Measurements from ENCODE around the gene NPAS3. TPM values are rescaled to one million over a fixed set of nuclear protein-coding genes. Genes with fewer than 3 reads are reported as not detected.

NPAS3 gene
- total and polyA plus RNA-seq, 10 donors = 0.13 to 9.5 (median 2.9) TPM

DNA sequence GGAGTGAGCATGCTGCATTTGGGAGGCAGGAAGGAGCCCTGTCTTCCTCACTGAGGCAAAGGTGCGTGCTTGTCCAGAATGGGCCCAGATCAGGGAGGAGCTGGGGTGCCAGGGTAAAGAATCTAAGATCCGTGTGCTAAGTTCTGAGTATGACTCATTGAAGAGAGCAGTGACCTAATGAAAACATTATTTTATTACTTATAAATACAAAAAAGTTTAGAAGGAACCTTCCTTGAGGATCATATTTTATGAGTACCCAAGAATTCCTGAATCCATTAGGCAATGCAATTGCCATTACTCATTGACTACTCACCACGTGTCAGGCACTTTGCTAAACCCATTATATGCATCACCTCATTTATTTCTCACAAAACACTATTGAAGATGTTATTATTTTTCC, 747.5 kb downstream of the NPAS3 start:
- TF ChIP-seq POLR2AphosphoS5 (IDR thresholded peaks at IDR 0.05) (no peak), POLR2A (IDR thresholded peaks at IDR 0.05) (no peak)
- TF ChIP-seq, protein P1, sequence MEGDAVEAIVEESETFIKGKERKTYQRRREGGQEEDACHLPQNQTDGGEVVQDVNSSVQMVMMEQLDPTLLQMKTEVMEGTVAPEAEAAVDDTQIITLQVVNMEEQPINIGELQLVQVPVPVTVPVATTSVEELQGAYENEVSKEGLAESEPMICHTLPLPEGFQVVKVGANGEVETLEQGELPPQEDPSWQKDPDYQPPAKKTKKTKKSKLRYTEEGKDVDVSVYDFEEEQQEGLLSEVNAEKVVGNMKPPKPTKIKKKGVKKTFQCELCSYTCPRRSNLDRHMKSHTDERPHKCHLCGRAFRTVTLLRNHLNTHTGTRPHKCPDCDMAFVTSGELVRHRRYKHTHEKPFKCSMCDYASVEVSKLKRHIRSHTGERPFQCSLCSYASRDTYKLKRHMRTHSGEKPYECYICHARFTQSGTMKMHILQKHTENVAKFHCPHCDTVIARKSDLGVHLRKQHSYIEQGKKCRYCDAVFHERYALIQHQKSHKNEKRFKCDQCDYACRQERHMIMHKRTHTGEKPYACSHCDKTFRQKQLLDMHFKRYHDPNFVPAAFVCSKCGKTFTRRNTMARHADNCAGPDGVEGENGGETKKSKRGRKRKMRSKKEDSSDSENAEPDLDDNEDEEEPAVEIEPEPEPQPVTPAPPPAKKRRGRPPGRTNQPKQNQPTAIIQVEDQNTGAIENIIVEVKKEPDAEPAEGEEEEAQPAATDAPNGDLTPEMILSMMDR (IDR thresholded peaks at IDR 0.05 in 8 of 11, conservative IDR thresholded peaks at IDR 0.05 in 3 of 11) = no peak
- H3K36me3 ChIP-seq = no peaks in the 10 kb centered on the region
- no peak overlapping the region for H3K4me3 ChIP-seq
- H3K27ac ChIP-seq = no peak overlapping the region
- no peaks in the 10 kb centered on the region for H3K27me3 ChIP-seq (replicated peaks in 1 of 7)
- H3K9me3 ChIP-seq = no peaks in the 10 kb centered on the region
- no peaks in the 10 kb centered on the region for H3K4me1 ChIP-seq
- 77 to 84% (median 78%) methylated on average over 3 of the region's 3 CpGs for WGBS, 5 donors
- DNase-seq = no peak
- intact Hi-C loops (cut with DNase I; ENCODE audit: low total_unique reads) = no loop called here

DNA sequence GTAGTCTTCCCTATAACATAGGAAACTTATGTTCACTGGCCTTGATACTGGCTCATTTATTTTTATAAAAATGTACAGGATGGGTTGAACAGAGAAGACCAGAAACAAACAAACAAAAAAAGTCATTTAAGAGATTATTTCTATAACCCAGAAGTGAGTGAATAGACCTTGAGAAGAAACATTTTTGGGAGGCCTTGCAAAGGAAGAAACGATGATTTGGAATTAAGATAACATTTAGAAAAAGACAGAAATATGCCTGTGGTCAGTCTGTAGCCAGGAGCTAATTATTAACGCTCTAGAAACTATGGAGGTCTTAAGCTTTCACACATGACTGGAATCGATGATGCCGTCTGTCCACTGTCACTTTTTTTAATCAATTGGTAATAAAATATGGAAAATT, 748.2 kb downstream of the NPAS3 start:
- H3K4me3 ChIP-seq = no peak overlapping the region
- H3K27ac ChIP-seq = no peak overlapping the region
- 80 to 97% (median 90%) methylated on average over 4 of the region's 4 CpGs for WGBS, 5 donors
- intact Hi-C loops (cut with DNase I; ENCODE audit: low total_unique reads) = no loop called here
- no peak for TF ChIP-seq POLR2A (IDR thresholded peaks at IDR 0.05)
- no peak for TF ChIP-seq POLR2AphosphoS5 (IDR thresholded peaks at IDR 0.05)
- TF ChIP-seq, protein P1 (IDR thresholded peaks at IDR 0.05 in 8 of 11, conservative IDR thresholded peaks at IDR 0.05 in 3 of 11) = no peak
- no peaks in the 10 kb centered on the region for H3K27me3 ChIP-seq (replicated peaks in 1 of 7)
- no peaks in the 10 kb centered on the region for H3K4me1 ChIP-seq
- H3K36me3 ChIP-seq = no peaks in the 10 kb centered on the region
- no peak for DNase-seq
- no peaks in the 10 kb centered on the region for H3K9me3 ChIP-seq

DNA sequence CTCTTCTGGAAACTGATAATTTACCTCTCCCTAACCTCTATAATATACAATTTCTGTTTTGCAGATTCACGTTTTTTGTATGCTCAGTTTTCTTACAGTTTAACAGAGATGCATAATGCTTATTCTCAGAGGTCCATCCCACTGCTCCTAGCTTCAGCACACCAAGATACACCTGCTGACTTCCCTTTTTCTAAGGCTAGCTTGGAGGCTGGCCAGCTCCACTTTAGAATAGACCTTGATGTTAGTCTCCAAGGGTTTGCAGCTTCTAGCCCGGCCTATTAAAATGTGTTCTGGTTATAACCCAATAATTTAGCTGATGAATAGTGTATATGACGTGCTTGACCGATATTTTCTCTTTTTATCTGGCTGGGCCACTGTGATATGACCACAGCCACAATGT, 751.0 kb downstream of the NPAS3 start:
- TF ChIP-seq, protein P1 (IDR thresholded peaks at IDR 0.05 in 8 of 11, conservative IDR thresholded peaks at IDR 0.05 in 3 of 11) = no peak
- no peak overlapping the region for H3K4me3 ChIP-seq
- H3K36me3 ChIP-seq = no peaks in the 10 kb centered on the region
- intact Hi-C loops (cut with DNase I; ENCODE audit: low total_unique reads) = no loop called here
- WGBS, 5 donors = 73 to 89% (median 78%) methylated on average over 4 of the region's 4 CpGs
- H3K27me3 ChIP-seq (replicated peaks in 1 of 7) = no peaks in the 10 kb centered on the region
- H3K9me3 ChIP-seq = no peaks in the 10 kb centered on the region
- no peak overlapping the region for H3K27ac ChIP-seq
- DNase-seq = no peak
- H3K4me1 ChIP-seq = no peaks in the 10 kb centered on the region

DNA sequence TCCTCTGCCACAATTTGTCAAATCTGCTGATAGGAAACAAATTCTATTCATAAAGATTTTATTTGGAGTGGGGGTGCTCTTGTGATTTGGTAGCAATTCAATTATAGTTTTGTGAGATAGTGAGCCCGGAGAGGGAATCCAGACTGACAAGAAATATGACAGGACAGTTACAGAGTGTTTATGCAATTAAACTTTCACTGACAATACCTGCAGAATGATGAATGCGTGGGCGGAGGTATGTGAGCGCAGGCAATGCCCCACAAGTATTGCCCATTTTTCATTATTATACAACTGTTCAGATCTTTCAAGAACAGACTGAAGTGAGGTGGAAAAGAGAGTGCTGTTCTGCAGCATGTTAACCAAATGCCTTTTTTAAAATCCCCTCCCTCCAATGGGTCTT, 753.2 kb downstream of the NPAS3 start:
- no peaks in the 10 kb centered on the region for H3K27me3 ChIP-seq (replicated peaks in 1 of 7)
- no peaks in the 10 kb centered on the region for H3K4me1 ChIP-seq
- no peak overlapping the region for H3K27ac ChIP-seq
- no peaks in the 10 kb centered on the region for H3K36me3 ChIP-seq
- TF ChIP-seq POLR2AphosphoS5 (IDR thresholded peaks at IDR 0.05) = no peak
- no peak for TF ChIP-seq POLR2A (IDR thresholded peaks at IDR 0.05)
- TF ChIP-seq, protein P1 (IDR thresholded peaks at IDR 0.05 in 8 of 11, conservative IDR thresholded peaks at IDR 0.05 in 3 of 11) = no peak
- no peaks in the 10 kb centered on the region for H3K9me3 ChIP-seq
- no peak for DNase-seq
- no peak overlapping the region for H3K4me3 ChIP-seq
- WGBS, 5 donors = 84 to 99% (median 93%) methylated on average over 4 of the region's 4 CpGs
- intact Hi-C loops (cut with DNase I; ENCODE audit: low total_unique reads) = no loop called here
